ENCODE data around the gene DMRTB1. TPM values are rescaled to one million over a fixed set of nuclear protein-coding genes. Genes with fewer than 3 reads are reported as not detected.

DMRTB1 gene
- total RNA-seq, 4 donors from 2014 or later: not detected

DNA sequence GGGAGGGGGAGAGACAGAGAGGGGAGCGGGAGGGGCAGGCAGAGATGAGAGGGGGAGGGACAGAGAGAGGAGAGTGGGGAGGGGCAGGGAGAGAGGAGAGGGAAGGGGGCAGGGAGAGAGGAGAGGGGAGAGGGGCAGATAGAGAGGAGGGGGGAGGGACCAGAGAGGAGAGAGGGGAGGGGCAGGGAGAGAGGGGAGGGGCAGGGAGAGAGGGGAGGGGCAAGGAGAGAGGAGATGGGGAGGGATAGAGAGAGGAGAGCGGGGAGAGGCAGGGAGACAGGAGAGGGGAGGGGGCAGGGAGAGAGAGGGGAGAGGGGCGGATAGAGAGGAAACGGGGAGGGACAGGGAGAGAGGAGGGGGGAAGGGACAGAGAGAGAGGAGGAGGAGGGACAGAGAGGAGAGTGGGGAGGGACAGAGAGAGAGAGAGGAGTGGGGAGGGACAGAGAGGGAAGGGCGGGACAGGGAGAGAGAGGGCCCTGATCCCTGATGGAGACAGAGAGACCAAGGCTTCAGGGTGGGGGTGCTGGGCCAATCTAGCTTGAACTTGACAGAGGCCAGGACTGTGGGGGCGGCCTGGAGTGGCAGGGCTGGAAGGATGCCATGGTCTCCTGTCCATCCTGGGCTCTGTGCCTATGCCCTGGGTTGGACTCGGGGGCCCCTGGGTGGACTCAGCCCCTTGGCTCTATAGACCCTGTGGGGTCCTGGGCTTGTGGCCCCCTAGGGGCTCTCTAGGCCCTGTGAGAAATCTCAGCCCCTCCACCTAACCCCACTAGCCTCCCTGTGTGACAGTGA lies 43.6 kb downstream of the DMRTB1 start:
- no peaks in the 10 kb centered on the region for H3K36me3 ChIP-seq
- H3K4me1 ChIP-seq: peaks cover 0 to 7% (median 0%) of the 10 kb centered on the region in 4 donors
- WGBS, 2 donors: 40 to 45% methylated on average over 6 of the region's 7 CpGs
- no peak for DNase-seq (ENCODE audit: low spot score in 2 of 2)
- H3K27me3 ChIP-seq: peaks cover 0 to 31% of the 10 kb centered on the region in 2 donors
- no peaks in the 10 kb centered on the region for H3K9me3 ChIP-seq
- H3K4me3 ChIP-seq: no peak overlapping the region
- TF ChIP-seq, protein P1, sequence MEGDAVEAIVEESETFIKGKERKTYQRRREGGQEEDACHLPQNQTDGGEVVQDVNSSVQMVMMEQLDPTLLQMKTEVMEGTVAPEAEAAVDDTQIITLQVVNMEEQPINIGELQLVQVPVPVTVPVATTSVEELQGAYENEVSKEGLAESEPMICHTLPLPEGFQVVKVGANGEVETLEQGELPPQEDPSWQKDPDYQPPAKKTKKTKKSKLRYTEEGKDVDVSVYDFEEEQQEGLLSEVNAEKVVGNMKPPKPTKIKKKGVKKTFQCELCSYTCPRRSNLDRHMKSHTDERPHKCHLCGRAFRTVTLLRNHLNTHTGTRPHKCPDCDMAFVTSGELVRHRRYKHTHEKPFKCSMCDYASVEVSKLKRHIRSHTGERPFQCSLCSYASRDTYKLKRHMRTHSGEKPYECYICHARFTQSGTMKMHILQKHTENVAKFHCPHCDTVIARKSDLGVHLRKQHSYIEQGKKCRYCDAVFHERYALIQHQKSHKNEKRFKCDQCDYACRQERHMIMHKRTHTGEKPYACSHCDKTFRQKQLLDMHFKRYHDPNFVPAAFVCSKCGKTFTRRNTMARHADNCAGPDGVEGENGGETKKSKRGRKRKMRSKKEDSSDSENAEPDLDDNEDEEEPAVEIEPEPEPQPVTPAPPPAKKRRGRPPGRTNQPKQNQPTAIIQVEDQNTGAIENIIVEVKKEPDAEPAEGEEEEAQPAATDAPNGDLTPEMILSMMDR (IDR thresholded peaks at IDR 0.05): no peak
- TF ChIP-seq POLR2A (IDR thresholded peaks at IDR 0.05): no peak
- TF ChIP-seq EP300 (IDR thresholded peaks at IDR 0.05): no peak
- H3K27ac ChIP-seq: no peak overlapping the region

DNA sequence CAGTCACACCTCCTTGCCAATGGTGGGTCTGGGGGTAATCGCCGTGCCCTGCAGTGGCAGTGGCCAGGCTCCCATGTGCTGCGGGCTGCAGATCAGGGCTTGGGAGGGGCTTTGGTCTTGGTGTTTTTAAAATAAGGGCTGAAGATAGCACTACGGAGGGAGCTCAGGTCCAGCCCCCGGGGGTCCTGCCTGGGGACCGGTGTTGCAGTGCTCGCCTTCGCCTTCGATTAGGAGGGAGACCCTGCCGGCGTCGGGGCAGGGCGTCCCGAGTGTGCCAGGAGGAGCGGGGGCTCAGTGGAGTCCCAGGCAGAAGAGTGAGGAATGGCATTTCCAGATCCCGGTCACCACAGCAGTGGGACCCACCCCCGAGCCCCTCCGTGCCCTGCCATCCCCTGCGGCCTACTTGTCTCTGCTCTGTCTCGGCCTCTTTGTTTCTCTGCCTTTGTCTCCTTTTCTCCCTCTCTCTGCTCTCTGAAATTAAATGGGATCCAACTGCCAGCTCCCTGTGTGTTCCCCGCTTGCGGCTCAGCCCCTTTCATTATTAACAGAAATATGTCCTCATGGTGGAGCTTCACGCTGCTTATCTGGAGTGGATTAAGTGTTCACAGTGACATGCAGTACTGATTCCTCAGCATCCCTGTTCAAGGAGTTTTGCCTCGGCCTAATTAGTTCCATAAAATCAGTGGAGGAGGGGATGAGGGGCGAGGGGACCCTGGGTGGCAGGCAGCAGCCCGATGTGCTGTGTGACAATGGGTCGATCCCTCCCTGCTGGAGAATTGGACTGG lies 44.4 kb downstream of the DMRTB1 start:
- H3K27ac ChIP-seq: no peak overlapping the region
- H3K9me3 ChIP-seq: no peaks in the 10 kb centered on the region
- TF ChIP-seq POLR2A (IDR thresholded peaks at IDR 0.05) (no peak), EP300 (IDR thresholded peaks at IDR 0.05) (no peak)
- TF ChIP-seq, protein P1 (IDR thresholded peaks at IDR 0.05): no peak
- peaks cover 0 to 7% (median 0%) of the 10 kb centered on the region in 4 donors for H3K4me1 ChIP-seq
- no peak for DNase-seq (ENCODE audit: low spot score in 2 of 2)
- H3K4me3 ChIP-seq: no peak overlapping the region
- H3K36me3 ChIP-seq: no peaks in the 10 kb centered on the region
- peaks cover 0 to 31% of the 10 kb centered on the region in 2 donors for H3K27me3 ChIP-seq
- 49 to 60% methylated on average over 27 of the region's 27 CpGs for WGBS, 2 donors

DNA sequence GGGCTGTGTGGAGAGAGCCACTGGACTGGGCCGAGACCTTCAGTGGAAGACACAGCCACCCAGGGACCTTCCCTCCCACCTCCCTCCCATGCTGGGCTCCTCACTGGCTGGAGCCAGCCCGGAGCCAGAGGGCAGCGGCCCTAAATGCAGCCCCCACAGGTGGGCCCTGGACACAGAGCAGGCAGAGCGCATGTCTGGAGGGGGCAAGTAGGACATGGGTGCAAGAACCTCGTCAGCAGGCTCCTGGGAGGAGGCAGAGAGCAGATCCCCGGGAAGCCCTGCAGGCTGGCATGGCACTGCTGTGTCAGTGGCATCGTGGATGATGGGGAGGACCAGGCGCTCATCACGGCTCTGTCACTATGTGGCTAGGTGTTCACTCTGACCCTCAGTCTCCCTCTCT lies 45.7 kb downstream of the DMRTB1 start:
- Histone ChIP-seq H3K9me3 (no peaks in the 10 kb centered on the region), H3K36me3 (no peaks in the 10 kb centered on the region), H3K27ac (no peak overlapping the region), H3K4me1 (peaks cover 0 to 7% (median 0%) of the 10 kb centered on the region in 4 donors), H3K27me3 (peaks cover 0 to 21% of the 10 kb centered on the region in 2 donors), H3K4me3 (no peak overlapping the region)
- no peak for TF ChIP-seq POLR2A (IDR thresholded peaks at IDR 0.05)
- TF ChIP-seq EP300 (IDR thresholded peaks at IDR 0.05): no peak
- TF ChIP-seq, protein P1 (IDR thresholded peaks at IDR 0.05): no peak
- WGBS, 2 donors: 70 to 83% methylated on average over 7 to 9 of the region's 9 CpGs
- no peak for DNase-seq (ENCODE audit: low spot score in 2 of 2)

DNA sequence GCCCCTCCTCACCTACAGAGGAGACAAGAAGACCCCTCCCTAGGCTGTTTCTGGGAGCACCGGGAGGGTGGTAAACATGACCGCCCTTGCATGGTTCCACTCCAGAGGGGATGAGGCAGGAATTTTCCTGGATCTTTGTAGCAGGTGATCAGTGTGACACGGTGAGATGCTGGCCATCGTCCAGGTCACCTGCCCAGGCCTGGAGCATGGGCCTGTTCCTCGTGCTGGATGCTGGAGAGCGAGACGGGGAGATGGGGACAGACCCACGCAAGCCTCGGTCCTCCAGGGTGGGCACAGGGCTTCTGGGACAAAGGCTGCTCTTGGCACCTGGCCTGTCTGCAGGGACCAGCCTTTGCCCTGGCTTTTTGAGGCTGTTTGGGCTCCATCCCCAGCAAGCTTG lies 46.2 kb downstream of the DMRTB1 start:
- WGBS, 2 donors: 89 to 93% methylated on average over 9 of the region's 9 CpGs
- no peaks in the 10 kb centered on the region for H3K36me3 ChIP-seq
- no peak overlapping the region for H3K4me3 ChIP-seq
- DNase-seq (ENCODE audit: low spot score in 2 of 2): no peak
- H3K4me1 ChIP-seq: peaks cover 0 to 7% (median 0%) of the 10 kb centered on the region in 4 donors
- no peak overlapping the region for H3K27ac ChIP-seq
- peaks cover 0 to 16% of the 10 kb centered on the region in 2 donors for H3K27me3 ChIP-seq
- no peak for TF ChIP-seq POLR2A (IDR thresholded peaks at IDR 0.05)
- TF ChIP-seq EP300 (IDR thresholded peaks at IDR 0.05): no peak
- TF ChIP-seq, protein P1 (IDR thresholded peaks at IDR 0.05): no peak
- no peaks in the 10 kb centered on the region for H3K9me3 ChIP-seq

DNA sequence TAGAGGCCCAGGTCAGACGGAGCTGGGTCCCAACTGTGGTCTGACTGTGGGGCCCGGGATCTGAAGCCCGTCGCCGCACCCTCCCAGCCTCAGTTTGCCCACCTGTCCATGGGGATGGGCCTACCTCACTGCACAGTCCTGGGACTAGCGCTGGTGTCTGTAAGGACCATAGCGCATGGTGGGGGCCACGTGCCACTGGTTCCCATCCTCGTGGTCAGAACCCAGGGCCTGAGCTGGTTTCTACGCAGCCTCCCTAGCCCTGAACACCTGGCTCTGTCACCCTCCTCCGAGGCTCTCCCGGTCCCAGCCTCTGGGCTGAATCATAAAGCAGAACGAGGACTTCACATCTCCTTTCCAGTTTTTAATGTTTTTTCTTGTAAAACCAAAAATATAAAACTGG lies 46.7 kb downstream of the DMRTB1 start:
- Histone ChIP-seq H3K27me3 (peaks cover 0 to 11% of the 10 kb centered on the region in 2 donors), H3K4me1 (peaks cover 0 to 7% (median 0%) of the 10 kb centered on the region in 4 donors), H3K36me3 (no peaks in the 10 kb centered on the region), H3K4me3 (no peak overlapping the region), H3K27ac (no peak overlapping the region), H3K9me3 (no peaks in the 10 kb centered on the region)
- 90 to 91% methylated on average over 12 to 13 of the region's 13 CpGs for WGBS, 2 donors
- no peak for DNase-seq (ENCODE audit: low spot score in 2 of 2)
- TF ChIP-seq, protein P1 (IDR thresholded peaks at IDR 0.05): no peak
- no peak for TF ChIP-seq EP300 (IDR thresholded peaks at IDR 0.05)
- no peak for TF ChIP-seq POLR2A (IDR thresholded peaks at IDR 0.05)
